A673 (cell line): Measurements from ENCODE around the gene MIEN1. TPM values are rescaled to one million over a fixed set of nuclear protein-coding genes. Genes with fewer than 3 reads are reported as not detected.
A peak's percentile ranks its signal among the peaks of the same experiment; 100 is the strongest.
"Not testable (repeated sequence)": the region's sequence is repeated elsewhere in the genome, so short reads cannot be mapped to it uniquely, and the experiment has no call there.

Source experiments
- BruUV-seq: library from RNA; stranded (reverse); fragments of 400-500 nt; replicated peaks from 2 replicates; lab custom pipeline; 2021; lab: Mats Ljungman, UMichigan
- CTCF ChIA-PET: fragments of 300-600 bp; sonication (Branson Sonifier 250); formaldehyde crosslinking; loops from one replicate; lab custom pipeline; 2022; ENCODE audit warnings: antibody characterized with exemption; lab: Charles Lee
- POLR2A ChIA-PET: fragments of 300-600 bp; sonication (Branson Sonifier 250); formaldehyde crosslinking; loops from one replicate; lab custom pipeline; 2022; ENCODE audit warnings: antibody characterized with exemption; ENCODE audit not compliant: low non-redundant PET; lab: Charles Lee
- DNase-seq: peaks from one replicate; pipeline ENCODE4 v3.0.0-alpha.2; 2015; ENCODE audit warnings: low spot score
- H3K27ac ChIP-seq: fragments of 200-600 bp; sonication (generic); 2 replicates; pipeline ENCODE4 v1.5.1; 2016; ENCODE audit warnings: mixed run types, low read depth, mild to moderate bottlenecking, mixed read lengths, antibody characterized with exemption, low read length; ENCODE audit not compliant: poor library complexity, severe bottlenecking
- H3K27me3 ChIP-seq: fragments of 200-600 bp; sonication (generic); replicated peaks from 2 replicates; pipeline ENCODE4 v1.6.1; 2017; ENCODE audit warnings: mixed run types, low read depth, mild to moderate bottlenecking, mixed read lengths, antibody characterized with exemption, low read length; ENCODE audit not compliant: insufficient read depth, poor library complexity
- H3K36me3 ChIP-seq: fragments of 200-600 bp; sonication (generic); 2 replicates; pipeline ENCODE4 v1.6.1; 2016; ENCODE audit warnings: mixed run types, mild to moderate bottlenecking, mixed read lengths, antibody characterized with exemption, low read length; ENCODE audit not compliant: insufficient read depth, poor library complexity, severe bottlenecking
- H3K4me1 ChIP-seq: fragments of 200-600 bp; sonication (generic); 2 replicates; pipeline ENCODE4 v1.6.1; 2017; ENCODE audit warnings: mixed run types, mild to moderate bottlenecking, mixed read lengths, antibody characterized with exemption, low read length; ENCODE audit not compliant: insufficient read depth, poor library complexity, severe bottlenecking
- H3K4me3 ChIP-seq: fragments of 200-600 bp; sonication (generic); 2 replicates; pipeline ENCODE4 v1.5.1; 2016; ENCODE audit warnings: low read depth, mixed run types, mild to moderate bottlenecking, mixed read lengths, low read length; ENCODE audit not compliant: poor library complexity, severe bottlenecking
- H3K9me3 ChIP-seq: fragments of 200-600 bp; sonication (generic); 2 replicates; pipeline ENCODE4 v1.6.1; 2016; ENCODE audit warnings: mixed run types, low read depth, mild to moderate bottlenecking, mixed read lengths, antibody characterized with exemption, low read length; ENCODE audit not compliant: poor library complexity, severe bottlenecking
- CTCF ChIP-seq: fragments of 300-800, 200-600 bp; sonication (generic); conservative IDR thresholded peaks from 2 replicates; pipeline ENCODE4 v1.5.1; 2017; ENCODE audit warnings: low read depth, mild to moderate bottlenecking, antibody characterized with exemption, low read length, moderate library complexity, mixed read lengths
- EZH2 ChIP-seq: fragments of 200-600 bp; sonication (generic); IDR thresholded peaks from 2 replicates; pipeline ENCODE4 v1.6.1; 2017; ENCODE audit warnings: borderline replicate concordance, low read depth, mild to moderate bottlenecking, mixed read lengths, antibody characterized with exemption, low read length; ENCODE audit not compliant: poor library complexity, severe bottlenecking
- intact Hi-C: fragments of 100-400 bp; cut with micrococcal nuclease; formaldehyde crosslinking; loops from one replicate; pipeline ENCODE4 v1.10.0; 2022; ENCODE audit not compliant: unreplicated experiment
- total RNA-seq: library from RNA; stranded (reverse); gene quantifications from 2 replicates; pipeline ENCODE4 v1.2.3, GENCODE V29; 2021

MIEN1 gene
- total RNA-seq, 1 experiment from 2014 or later: 30.5 TPM

GRCh38 chr17:39729280-39729851, 966 bp downstream of the MIEN1 start:
- intact Hi-C loops: no loop called here
- CTCF ChIA-PET: no interaction called here
- BruUV-seq: no TSS peak

GRCh38 chr17:39727556-39727955, 2.8 kb downstream of the MIEN1 start:
- intact Hi-C loops: no loop called here
- no peaks in the 10 kb centered on the region for H3K4me1 ChIP-seq
- no peak for TF ChIP-seq EZH2
- TF ChIP-seq CTCF: no peak
- H3K27ac ChIP-seq: no peak overlapping the region
- no peaks in the 10 kb centered on the region for H3K36me3 ChIP-seq
- CTCF ChIA-PET: no interaction called here
- no peak for DNase-seq
- no TSS peak for BruUV-seq
- no peaks in the 10 kb centered on the region for H3K9me3 ChIP-seq
- no peaks in the 10 kb centered on the region for H3K27me3 ChIP-seq
- POLR2A ChIA-PET: no interaction called here
- H3K4me3 ChIP-seq: no peak overlapping the region

More at GRCh38 chr17:39729280-39729851, 966 bp downstream of the MIEN1 start:
- POLR2A ChIA-PET: interaction anchor here (0.5 kb wide), 1 partner anchor 29 kb away, joined by 3 read pairs; no protein-coding TSS in a partner anchor
- no peaks in the 10 kb centered on the region for H3K27me3 ChIP-seq
- DNase-seq: no peak
- TF ChIP-seq EZH2: no peak
- TF ChIP-seq CTCF: no peak
- H3K27ac ChIP-seq: no peak overlapping the region
- no peaks in the 10 kb centered on the region for H3K36me3 ChIP-seq
- no peaks in the 10 kb centered on the region for H3K4me1 ChIP-seq
- peak overlapping the region; percentile 60 for H3K4me3 ChIP-seq
- no peaks in the 10 kb centered on the region for H3K9me3 ChIP-seq

GRCh38 chr17:39726617-39727016, 3.7 kb downstream of the MIEN1 start:
- no peaks in the 10 kb centered on the region for H3K9me3 ChIP-seq
- ChIA-PET POLR2A (no interaction called here), CTCF (no interaction called here)
- H3K27me3 ChIP-seq: no peaks in the 10 kb centered on the region
- DNase-seq: no peak
- no peak overlapping the region for H3K27ac ChIP-seq
- no peak overlapping the region for H3K4me3 ChIP-seq
- H3K36me3 ChIP-seq: no peaks in the 10 kb centered on the region
- TF ChIP-seq CTCF (no peak), EZH2 (no peak)
- no TSS peak for BruUV-seq
- no peaks in the 10 kb centered on the region for H3K4me1 ChIP-seq
- intact Hi-C loops: no loop called here

- H3K9me3 ChIP-seq, POLR2A ChIA-PET, DNase-seq, CTCF ChIA-PET, H3K4me1 ChIP-seq, H3K36me3 ChIP-seq, H3K4me3 ChIP-seq, H3K27me3 ChIP-seq, intact Hi-C loops, H3K27ac ChIP-seq, BruUV-seq: not testable (repeated sequence)
These were observed 4.4 kb downstream of the MIEN1 start for GRCh38 chr17:39725923-39726322.
